DOHH2 (cell line): ENCODE measurements around the gene PROM2.

Experiments used
- H3F3A ChIP-seq: fragments of 200-600 bp; sonication (generic), shearing (Covaris generic); 2 replicates; pipeline ENCODE4 v1.6.0; 2016; ENCODE audit warnings: antibody characterized with exemption, mild to moderate bottlenecking; ENCODE audit not compliant: control insufficient read depth, insufficient read depth
- H3K27ac ChIP-seq: fragments of 200-600 bp; sonication (generic); 2 replicates; pipeline ENCODE4 v1.5.1; 2014; ENCODE audit warnings: low read depth, mild to moderate bottlenecking, low read length, moderate library complexity
- H3K27me3 ChIP-seq: fragments of 200-600 bp; sonication (generic); 2 replicates; pipeline ENCODE4 v1.6.1; 2014; ENCODE audit warnings: mild to moderate bottlenecking, low read length, mixed read lengths; ENCODE audit not compliant: control insufficient read depth
- H3K36me3 ChIP-seq: fragments of 200-600 bp; sonication (generic); 2 replicates; pipeline ENCODE4 v1.6.1; 2014; ENCODE audit warnings: mild to moderate bottlenecking, low read length, moderate library complexity, mixed read lengths; ENCODE audit not compliant: control insufficient read depth
- H3K4me1 ChIP-seq: fragments of 200-600 bp; sonication (generic); 2 replicates; pipeline ENCODE4 v1.6.1; 2014; ENCODE audit warnings: mild to moderate bottlenecking, low read length, mixed read lengths; ENCODE audit not compliant: control insufficient read depth
- H3K4me2 ChIP-seq: fragments of 200-600 bp; sonication (generic); 2 replicates; pipeline ENCODE4 v1.6.0; 2014; ENCODE audit warnings: mild to moderate bottlenecking, low read length, moderate library complexity
- H3K4me3 ChIP-seq: fragments of 200-600 bp; sonication (generic); 2 replicates; pipeline ENCODE4 v1.5.1; 2014; ENCODE audit warnings: mild to moderate bottlenecking, low read length, mixed read lengths
- H3K79me2 ChIP-seq: fragments of 200-600 bp; sonication (generic); 2 replicates; pipeline ENCODE4 v1.6.1; 2014; ENCODE audit warnings: mild to moderate bottlenecking, low read length, mixed read lengths; ENCODE audit not compliant: control insufficient read depth
- H3K9me2 ChIP-seq: fragments of 200-600 bp; sonication (generic); replicated peaks from 2 replicates; pipeline ENCODE4 v1.6.1; 2014; ENCODE audit warnings: mild to moderate bottlenecking, low read length, mixed read lengths; ENCODE audit not compliant: control insufficient read depth
- H3K9me3 ChIP-seq: fragments of 200-600 bp; sonication (generic); 2 replicates; pipeline ENCODE4 v1.6.1; 2014; ENCODE audit warnings: antibody characterized with exemption, low read length, mixed read lengths; ENCODE audit not compliant: control insufficient read depth, insufficient read depth
- H4K20me1 ChIP-seq: fragments of 200-600 bp; sonication (generic); 2 replicates; pipeline ENCODE4 v1.6.0; 2014; ENCODE audit warnings: low read depth, mild to moderate bottlenecking, antibody characterized with exemption, low read length, moderate library complexity; ENCODE audit not compliant: control insufficient read depth, insufficient read depth
- EZH2phosphoT487 ChIP-seq: fragments of 200-600 bp; sonication (generic); IDR thresholded peaks from 2 replicates; pipeline ENCODE4 v1.6.1; 2017; ENCODE audit warnings: borderline replicate concordance, mild to moderate bottlenecking, antibody characterized with exemption, low read length, moderate library complexity, mixed read lengths
- TF ChIP-seq, protein P1 (sequence below): fragments of 200-600 bp; sonication (generic); IDR thresholded peaks from one replicate; pipeline ENCODE4 v1.5.1; 2014; ENCODE audit warnings: antibody characterized with exemption, mild to moderate bottlenecking, low read depth, low read length; ENCODE audit not compliant: poor library complexity, severe bottlenecking

The PROM2 gene

DNA sequence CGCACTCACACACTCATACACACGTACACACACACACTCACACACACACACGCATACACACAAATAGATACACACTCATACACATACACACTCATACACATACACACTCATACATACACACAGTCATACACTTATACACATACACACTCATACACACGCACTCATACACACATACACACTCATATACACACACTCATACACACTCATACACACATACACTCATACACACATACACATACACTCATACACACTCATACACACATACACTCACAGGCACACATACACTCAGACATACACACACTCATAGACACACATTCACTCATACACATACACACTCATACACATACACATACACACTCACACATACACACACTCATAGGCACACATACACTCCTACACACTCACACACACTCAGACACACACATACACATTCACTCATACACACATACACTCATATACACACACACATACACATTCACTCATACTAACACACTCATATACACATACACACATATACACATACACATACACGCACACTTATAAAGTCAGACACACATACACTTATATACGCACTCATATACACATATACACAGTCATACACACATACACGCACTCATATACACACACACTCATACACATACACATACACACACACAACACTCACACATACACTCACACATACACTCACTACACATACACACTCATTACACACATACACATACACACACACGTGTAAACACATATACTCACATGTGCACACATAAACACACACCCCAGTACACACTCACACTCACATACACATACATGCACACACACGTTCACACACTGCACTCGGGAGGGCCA is 51.6 kb downstream of the PROM2 start:
- H3K79me2 ChIP-seq = no peaks in the 10 kb centered on the region
- no peaks in the 10 kb centered on the region for H3K9me2 ChIP-seq
- H3K9me3 ChIP-seq = no peaks in the 10 kb centered on the region
- no peak overlapping the region for H3K4me2 ChIP-seq
- H3F3A ChIP-seq = no peaks in the 10 kb centered on the region
- H3K27ac ChIP-seq = no peak overlapping the region
- H3K27me3 ChIP-seq = no peaks in the 10 kb centered on the region
- no peaks in the 10 kb centered on the region for H3K4me1 ChIP-seq
- no peak overlapping the region for H3K4me3 ChIP-seq
- no peaks in the 10 kb centered on the region for H4K20me1 ChIP-seq
- TF ChIP-seq EZH2phosphoT487 = no peak
- TF ChIP-seq, protein P1, sequence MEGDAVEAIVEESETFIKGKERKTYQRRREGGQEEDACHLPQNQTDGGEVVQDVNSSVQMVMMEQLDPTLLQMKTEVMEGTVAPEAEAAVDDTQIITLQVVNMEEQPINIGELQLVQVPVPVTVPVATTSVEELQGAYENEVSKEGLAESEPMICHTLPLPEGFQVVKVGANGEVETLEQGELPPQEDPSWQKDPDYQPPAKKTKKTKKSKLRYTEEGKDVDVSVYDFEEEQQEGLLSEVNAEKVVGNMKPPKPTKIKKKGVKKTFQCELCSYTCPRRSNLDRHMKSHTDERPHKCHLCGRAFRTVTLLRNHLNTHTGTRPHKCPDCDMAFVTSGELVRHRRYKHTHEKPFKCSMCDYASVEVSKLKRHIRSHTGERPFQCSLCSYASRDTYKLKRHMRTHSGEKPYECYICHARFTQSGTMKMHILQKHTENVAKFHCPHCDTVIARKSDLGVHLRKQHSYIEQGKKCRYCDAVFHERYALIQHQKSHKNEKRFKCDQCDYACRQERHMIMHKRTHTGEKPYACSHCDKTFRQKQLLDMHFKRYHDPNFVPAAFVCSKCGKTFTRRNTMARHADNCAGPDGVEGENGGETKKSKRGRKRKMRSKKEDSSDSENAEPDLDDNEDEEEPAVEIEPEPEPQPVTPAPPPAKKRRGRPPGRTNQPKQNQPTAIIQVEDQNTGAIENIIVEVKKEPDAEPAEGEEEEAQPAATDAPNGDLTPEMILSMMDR = no peak
- H3K36me3 ChIP-seq = no peaks in the 10 kb centered on the region

DNA sequence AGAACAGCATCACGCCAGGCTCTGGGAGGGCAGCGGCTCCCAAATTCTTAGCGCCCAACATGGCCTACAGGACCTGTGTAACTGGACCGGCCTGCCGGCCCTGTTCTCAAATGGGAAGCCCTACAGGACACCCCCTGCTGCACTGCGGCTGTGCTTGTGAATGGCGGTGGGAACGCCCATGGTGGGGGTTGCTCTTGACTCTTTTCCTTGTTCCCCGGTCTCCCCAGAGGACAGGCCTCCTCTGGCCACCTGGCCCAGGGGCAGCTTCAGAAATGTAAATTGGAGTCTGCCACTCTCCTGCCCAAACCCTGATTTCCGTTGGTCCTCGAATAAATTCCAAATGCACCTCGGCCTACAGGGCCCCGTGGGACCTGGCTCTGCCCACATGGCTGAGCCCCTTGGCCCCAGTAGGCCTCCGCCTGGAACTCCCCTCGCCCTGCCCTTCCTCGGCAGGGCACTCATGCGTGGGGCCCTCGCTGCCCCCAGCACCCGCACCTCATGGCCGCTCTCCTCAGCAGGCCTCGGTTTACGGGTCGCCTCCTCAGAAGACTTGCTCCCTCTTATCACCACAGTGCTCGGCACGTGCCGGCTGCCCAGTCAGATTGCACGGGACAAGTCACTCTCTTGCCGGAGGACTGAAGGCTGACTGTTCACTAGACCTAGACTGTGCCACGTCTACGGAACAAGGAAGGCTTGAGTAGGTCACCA is 52.3 kb downstream of the PROM2 start:
- Histone ChIP-seq H3K4me1 (no peaks in the 10 kb centered on the region), H3K4me3 (no peak overlapping the region), H3K79me2 (no peaks in the 10 kb centered on the region), H3K4me2 (no peak overlapping the region), H3K27ac (no peak overlapping the region), H3K9me2 (no peaks in the 10 kb centered on the region), H4K20me1 (no peaks in the 10 kb centered on the region), H3F3A (no peaks in the 10 kb centered on the region), H3K36me3 (no peaks in the 10 kb centered on the region), H3K27me3 (no peaks in the 10 kb centered on the region), H3K9me3 (no peaks in the 10 kb centered on the region)
- TF ChIP-seq, protein P1 = no peak
- no peak for TF ChIP-seq EZH2phosphoT487

DNA sequence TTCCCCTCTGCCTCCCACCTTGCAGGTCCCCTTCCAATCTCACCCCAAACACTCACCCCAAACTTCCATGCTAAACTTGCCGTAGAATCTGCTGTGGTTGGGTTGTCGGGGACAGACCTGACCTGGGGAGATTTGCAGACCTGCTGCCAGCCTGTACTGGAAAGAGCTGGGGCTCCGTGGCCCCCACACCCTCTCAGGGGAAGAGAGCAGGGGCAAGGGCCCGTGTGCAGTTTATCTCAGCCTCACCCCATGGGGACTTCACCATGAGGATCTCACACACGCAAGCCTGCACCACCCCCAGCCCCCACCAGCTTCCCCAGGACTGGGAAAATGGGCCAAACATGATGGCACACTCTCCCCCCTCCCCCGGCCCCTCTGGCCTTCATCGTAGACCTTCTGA is 53.6 kb downstream of the PROM2 start:
- Histone ChIP-seq H3K9me3 (no peaks in the 10 kb centered on the region), H3K4me2 (no peak overlapping the region), H3F3A (no peaks in the 10 kb centered on the region), H3K9me2 (no peaks in the 10 kb centered on the region), H3K4me1 (no peaks in the 10 kb centered on the region), H3K4me3 (no peak overlapping the region), H3K79me2 (no peaks in the 10 kb centered on the region), H3K27me3 (no peaks in the 10 kb centered on the region), H3K36me3 (no peaks in the 10 kb centered on the region), H4K20me1 (no peaks in the 10 kb centered on the region), H3K27ac (no peak overlapping the region)
- TF ChIP-seq, protein P1 = no peak
- TF ChIP-seq EZH2phosphoT487 = no peak
